ENCODE results near the gene SRCAP. TPM values are rescaled to one million over a fixed set of nuclear protein-coding genes. Genes with fewer than 3 reads are reported as not detected.

SRCAP gene
- total RNA-seq, 1 experiment from 2014 or later, result 58.5 TPM

- TF ChIP-seq ZNF425 (CRISPR knock-in tag; conservative IDR thresholded peaks at IDR 0.05), result no peak
- no peak for TF ChIP-seq ZNF232 (CRISPR knock-in tag; IDR thresholded peaks at IDR 0.05)
- peak; percentile 54 for TF ChIP-seq NR2C2 (CRISPR knock-in tag; IDR thresholded peaks at IDR 0.05)
- no peak for TF ChIP-seq AR (CRISPR knock-in tag; IDR thresholded peaks at IDR 0.05)
- TF ChIP-seq ZNF423 (CRISPR knock-in tag; IDR thresholded peaks at IDR 0.05), result no peak
- TF ChIP-seq ETV6 (CRISPR knock-in tag; IDR thresholded peaks at IDR 0.05), result 0 out of 2 replicates have a peak, but pooled peaks have one; percentile 22
- TF ChIP-seq FOXP1 (CRISPR knock-in tag; IDR thresholded peaks at IDR 0.05; ENCODE audit: borderline replicate concordance), result peak; percentile 47; the same call in 1 of the 2 replicates
- TF ChIP-seq CREM (CRISPR knock-in tag; IDR thresholded peaks at IDR 0.05), result no peak
- TF ChIP-seq GABPB1 (CRISPR knock-in tag; IDR thresholded peaks at IDR 0.05), result no peak; the same call in 1 of the 2 replicates
- no peak for TF ChIP-seq NR3C1 (CRISPR knock-in tag; conservative IDR thresholded peaks at IDR 0.05; ENCODE audit: low read depth)
- TF ChIP-seq, protein P1, sequence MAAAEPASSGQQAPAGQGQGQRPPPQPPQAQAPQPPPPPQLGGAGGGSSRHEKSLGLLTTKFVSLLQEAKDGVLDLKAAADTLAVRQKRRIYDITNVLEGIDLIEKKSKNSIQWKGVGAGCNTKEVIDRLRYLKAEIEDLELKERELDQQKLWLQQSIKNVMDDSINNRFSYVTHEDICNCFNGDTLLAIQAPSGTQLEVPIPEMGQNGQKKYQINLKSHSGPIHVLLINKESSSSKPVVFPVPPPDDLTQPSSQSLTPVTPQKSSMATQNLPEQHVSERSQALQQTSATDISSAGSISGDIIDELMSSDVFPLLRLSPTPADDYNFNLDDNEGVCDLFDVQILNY (CRISPR knock-in tag; IDR thresholded peaks at IDR 0.05), result 0 out of 2 replicates have a peak, but pooled peaks have one; percentile 7
- TF ChIP-seq ZNF281 (CRISPR knock-in tag; IDR thresholded peaks at IDR 0.05), result no peak
- no peak for TF ChIP-seq ZNF121 (CRISPR knock-in tag; IDR thresholded peaks at IDR 0.05)
- TF ChIP-seq AFF4 (CRISPR knock-in tag; IDR thresholded peaks at IDR 0.05; ENCODE audit: borderline replicate concordance), result no peak
- TF ChIP-seq PREB (CRISPR knock-in tag; IDR thresholded peaks at IDR 0.05; ENCODE audit: borderline replicate concordance), result no peak
- TF ChIP-seq ZMAT4 (CRISPR knock-in tag; IDR thresholded peaks at IDR 0.05), result no peak
- no peak for TF ChIP-seq NR1H2 (CRISPR knock-in tag; IDR thresholded peaks at IDR 0.05)
- TF ChIP-seq GRHL2 (CRISPR knock-in tag; IDR thresholded peaks at IDR 0.05; ENCODE audit: insufficient replicate concordance, severe bottlenecking), result no peak
- no peak for TF ChIP-seq ESRRA (CRISPR knock-in tag; IDR thresholded peaks at IDR 0.05; ENCODE audit: borderline replicate concordance)
- TF ChIP-seq IRF1 (CRISPR knock-in tag; IDR thresholded peaks at IDR 0.05), result 0 out of 2 replicates have a peak, but pooled peaks have one; percentile 20
- TF ChIP-seq ZNF263 (CRISPR knock-in tag; IDR thresholded peaks at IDR 0.05; ENCODE audit: low read depth), result no peak
- no peak for TF ChIP-seq SMAD3 (CRISPR knock-in tag; IDR thresholded peaks at IDR 0.05; ENCODE audit: borderline replicate concordance)
- TF ChIP-seq MXD4 (CRISPR knock-in tag; IDR thresholded peaks at IDR 0.05; ENCODE audit: borderline replicate concordance), result no peak
These were observed at the start of gene SRCAP (continued) for GRCh38 chr16:30698816-30699614.

Measured in WTC11 (cell line).